RKO (cell line): Measurements from ENCODE around the gene MON2.
A peak's percentile ranks its signal among the peaks of the same experiment; 100 is the strongest.
"Not testable (repeated sequence)": the region's sequence is repeated elsewhere in the genome, so short reads cannot be mapped to it uniquely, and the experiment has no call there.

Experiments
- DNase-seq: peaks from one replicate; pipeline ENCODE4 v3.0.0-alpha.2; 2016; ENCODE audit warnings: low spot score

Gene MON2

GRCh38 chr12:62466594-62467491, at the start of gene MON2:
Gene MON2 (plus strand): TSS chr12:62466826. CDS start chr12:62467208, 382 bp downstream.
- peak; percentile 87 for DNase-seq

- DNase-seq, result no peak
These were observed 40.5 kb upstream of the MON2 start for GRCh38 chr12:62426089-62426488.

- no peak for DNase-seq
These were observed 37.2 kb upstream of the MON2 start for GRCh38 chr12:62429457-62429856.

- no peak for DNase-seq
These were observed 31.9 kb upstream of the MON2 start for GRCh38 chr12:62434494-62435302.

GRCh38 chr12:62435303-62436163, 31.1 kb upstream of the MON2 start:
- no peak for DNase-seq

GRCh38 chr12:62436164-62436503, 30.5 kb upstream of the MON2 start:
- no peak for DNase-seq

GRCh38 chr12:62438098-62438692, 28.4 kb upstream of the MON2 start:
- peak; percentile 69 for DNase-seq

- no peak for DNase-seq
These were observed 19.7 kb upstream of the MON2 start for GRCh38 chr12:62446754-62447452.

- no peak for DNase-seq
These were observed 18.2 kb upstream of the MON2 start for GRCh38 chr12:62448436-62448835.

GRCh38 chr12:62455429-62455828, 11.2 kb upstream of the MON2 start:
- not testable (repeated sequence) for DNase-seq

GRCh38 chr12:62458626-62459025, 8.0 kb upstream of the MON2 start:
- no peak for DNase-seq

- DNase-seq, result no peak
These were observed 6.7 kb upstream of the MON2 start for GRCh38 chr12:62459976-62460375.

GRCh38 chr12:62461171-62461837, 5.3 kb upstream of the MON2 start:
- DNase-seq, result not testable (repeated sequence)

- not testable (repeated sequence) for DNase-seq
These were observed 3.4 kb upstream of the MON2 start for GRCh38 chr12:62463252-62463651.

GRCh38 chr12:62466018-62466593, 520 bp upstream of the MON2 start:
- DNase-seq, result peak; percentile 57

GRCh38 chr12:62468397-62468796, 1.8 kb downstream of the MON2 start:
- DNase-seq, result peak; percentile 23

GRCh38 chr12:62468935-62469334, 2.3 kb downstream of the MON2 start:
- no peak for DNase-seq

- DNase-seq, result no peak
These were observed 3.1 kb downstream of the MON2 start for GRCh38 chr12:62469704-62470103.

- DNase-seq, result no peak
These were observed 5.1 kb downstream of the MON2 start for GRCh38 chr12:62471734-62472133.

GRCh38 chr12:62472472-62472871, 5.8 kb downstream of the MON2 start:
- DNase-seq, result peak; percentile 16
